Endothelial cell of umbilical vein (primary cell): ENCODE data around the gene DNAH9.

Experiments used
- CTCF ChIP-seq, 2 donors: IDR thresholded peaks; 1 replicate in 1 of 2; 2 replicates in 1 of 2; pipeline ENCODE4 v1.5.1; 2011; ENCODE audit warnings: low read length in 2 of 2, mild to moderate bottlenecking in 2 of 2, moderate library complexity in 2 of 2, control low read depth in 1 of 2, inconsistent platforms in 1 of 2, low read depth in 1 of 2; ENCODE audit not compliant: insufficient read depth in 1 of 2; ENCODE audit errors: extremely low read depth in 1 of 2
- MYC ChIP-seq: IDR thresholded peaks from one replicate; pipeline ENCODE4 v1.6.1; 2011; ENCODE audit warnings: mild to moderate bottlenecking, low read depth, low read length
- POLR2A ChIP-seq: IDR thresholded peaks from 2 replicates; pipeline ENCODE4 v1.6.1; 2012; ENCODE audit warnings: low read depth, mild to moderate bottlenecking, control low read depth, low read length

GRCh38 chr17:11643851-11644250 is 45.6 kb downstream of the DNAH9 start:
- TF ChIP-seq MYC, result no peak
- TF ChIP-seq CTCF (IDR thresholded peaks at IDR 0.05; ENCODE audit: extremely low read depth in 1 of 2, insufficient read depth in 1 of 2, low read depth in 1 of 2, low read length in 2 of 2), result no peak
- no peak for TF ChIP-seq POLR2A
